ENCODE measurements around the gene JOSD1.

JOSD1 gene

GRCh38 chr22:38700789-38701628, at the start of gene JOSD1:
JOSD1 (minus strand) TSS chr22:38700943; CDS start chr22:38699987, 956 bp downstream.
- H3K4me3 ChIP-seq (ENCODE audit: low read length): peak within 1 kb of the TSS; percentile 67
- DNase-seq (ENCODE audit: low read depth): peak; percentile 76
- TF ChIP-seq CTCF (conservative IDR thresholded peaks at IDR 0.05; ENCODE audit: low read depth, low read length): no peak

GRCh38 chr22:38750104-38750503, 49.4 kb upstream of the JOSD1 start:
- H3K4me3 ChIP-seq (ENCODE audit: low read length): no peak overlapping the region
- TF ChIP-seq CTCF (conservative IDR thresholded peaks at IDR 0.05; ENCODE audit: low read depth, low read length): no peak

GRCh38 chr22:38748487-38749136, 47.9 kb upstream of the JOSD1 start:
- no peak overlapping the region for H3K4me3 ChIP-seq (ENCODE audit: low read length)
- no peak for DNase-seq (ENCODE audit: low read depth)
- no peak for TF ChIP-seq CTCF (conservative IDR thresholded peaks at IDR 0.05; ENCODE audit: low read depth, low read length)

More at GRCh38 chr22:38750104-38750503, 49.4 kb upstream of the JOSD1 start:
- DNase-seq (ENCODE audit: low read depth): no peak

- TF ChIP-seq CTCF (conservative IDR thresholded peaks at IDR 0.05; ENCODE audit: low read depth, low read length): no peak
- DNase-seq (ENCODE audit: low read depth): no peak
- no peak overlapping the region for H3K4me3 ChIP-seq (ENCODE audit: low read length)
These were observed 45.1 kb upstream of the JOSD1 start for GRCh38 chr22:38745676-38746460.

- TF ChIP-seq CTCF (conservative IDR thresholded peaks at IDR 0.05; ENCODE audit: low read depth, low read length): no peak
- DNase-seq (ENCODE audit: low read depth): no peak
- H3K4me3 ChIP-seq (ENCODE audit: low read length): no peak overlapping the region
These were observed 44.2 kb upstream of the JOSD1 start for GRCh38 chr22:38744981-38745380.

- no peak for DNase-seq (ENCODE audit: low read depth)
- H3K4me3 ChIP-seq (ENCODE audit: low read length): no peak overlapping the region
- no peak for TF ChIP-seq CTCF (conservative IDR thresholded peaks at IDR 0.05; ENCODE audit: low read depth, low read length)
These were observed 41.6 kb upstream of the JOSD1 start for GRCh38 chr22:38742176-38742942.
